Measurements from ENCODE around the gene PFDN5.
A peak's percentile ranks its signal among the peaks of the same experiment; 100 is the strongest.

The PFDN5 gene

DNA sequence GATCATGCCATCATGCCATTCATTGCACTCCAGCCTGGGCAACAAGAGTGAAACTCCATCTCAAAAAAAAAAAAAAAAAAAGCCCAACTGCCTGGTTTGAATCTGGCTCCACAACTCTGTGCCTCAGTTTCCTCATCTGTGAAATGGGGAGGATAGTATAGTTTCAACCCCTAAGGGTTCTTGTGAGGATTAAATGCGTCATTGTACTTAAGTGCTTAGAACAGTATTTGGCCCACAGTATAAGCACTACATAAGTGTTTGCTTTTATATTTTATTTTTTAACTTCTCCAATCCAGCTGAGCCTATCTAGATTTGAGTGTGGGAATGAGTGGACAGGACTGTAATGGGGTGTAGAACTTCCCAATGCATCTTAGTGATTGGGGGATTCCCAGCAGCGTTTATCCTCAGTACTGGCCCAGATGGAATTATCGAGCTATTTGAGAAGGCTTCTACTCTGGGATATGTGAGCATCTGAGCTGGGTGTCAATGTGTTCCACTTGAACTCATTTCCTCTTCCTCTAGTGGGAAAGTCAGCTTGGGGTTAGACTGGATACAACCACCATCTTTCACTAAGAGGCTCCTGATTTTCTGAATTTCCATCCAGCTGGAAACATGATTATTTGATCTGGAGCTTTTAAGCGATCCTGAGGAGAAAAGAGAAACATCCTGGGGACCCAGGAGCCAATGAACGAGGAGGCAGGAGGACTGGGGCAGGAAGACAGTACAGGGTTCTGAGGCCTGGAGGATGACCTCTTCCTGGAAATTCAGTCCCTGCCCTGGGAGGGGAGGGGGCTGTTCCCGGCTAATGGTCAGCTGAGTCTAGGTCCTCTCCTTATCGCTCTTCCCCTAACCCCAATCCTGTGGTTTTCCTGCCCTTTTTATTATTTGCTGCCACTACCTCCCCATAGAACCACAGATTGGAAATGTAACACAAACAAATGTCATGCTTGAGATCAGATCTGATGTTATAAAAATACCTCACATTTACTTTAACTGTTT is 36.5 kb upstream of the PFDN5 start:
- no peak overlapping the region for H3K27ac ChIP-seq
- TF ChIP-seq ZFX (IDR thresholded peaks at IDR 0.05), result no peak
- TF ChIP-seq, protein P1, sequence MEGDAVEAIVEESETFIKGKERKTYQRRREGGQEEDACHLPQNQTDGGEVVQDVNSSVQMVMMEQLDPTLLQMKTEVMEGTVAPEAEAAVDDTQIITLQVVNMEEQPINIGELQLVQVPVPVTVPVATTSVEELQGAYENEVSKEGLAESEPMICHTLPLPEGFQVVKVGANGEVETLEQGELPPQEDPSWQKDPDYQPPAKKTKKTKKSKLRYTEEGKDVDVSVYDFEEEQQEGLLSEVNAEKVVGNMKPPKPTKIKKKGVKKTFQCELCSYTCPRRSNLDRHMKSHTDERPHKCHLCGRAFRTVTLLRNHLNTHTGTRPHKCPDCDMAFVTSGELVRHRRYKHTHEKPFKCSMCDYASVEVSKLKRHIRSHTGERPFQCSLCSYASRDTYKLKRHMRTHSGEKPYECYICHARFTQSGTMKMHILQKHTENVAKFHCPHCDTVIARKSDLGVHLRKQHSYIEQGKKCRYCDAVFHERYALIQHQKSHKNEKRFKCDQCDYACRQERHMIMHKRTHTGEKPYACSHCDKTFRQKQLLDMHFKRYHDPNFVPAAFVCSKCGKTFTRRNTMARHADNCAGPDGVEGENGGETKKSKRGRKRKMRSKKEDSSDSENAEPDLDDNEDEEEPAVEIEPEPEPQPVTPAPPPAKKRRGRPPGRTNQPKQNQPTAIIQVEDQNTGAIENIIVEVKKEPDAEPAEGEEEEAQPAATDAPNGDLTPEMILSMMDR (conservative IDR thresholded peaks at IDR 0.05), result no peak

DNA sequence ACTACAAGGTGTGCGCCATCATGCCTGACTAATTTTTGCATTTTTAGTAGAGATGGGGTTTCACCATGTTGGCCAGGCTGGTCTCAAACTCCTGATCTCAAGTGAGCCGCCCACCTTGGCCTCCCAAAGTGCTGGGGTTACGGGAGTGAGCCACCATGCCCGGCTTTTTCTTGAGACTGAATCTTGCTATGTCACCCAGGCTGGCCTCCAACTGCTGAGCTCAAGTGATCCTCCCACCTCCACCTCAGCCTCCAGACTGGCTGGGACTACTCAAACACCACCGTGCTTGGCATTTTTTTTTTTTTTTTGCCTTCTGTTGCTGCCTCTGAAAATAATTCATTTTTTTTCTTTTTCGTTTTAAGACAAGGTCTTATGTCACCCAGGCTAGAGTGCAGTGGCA is 35.5 kb upstream of the PFDN5 start:
- TF ChIP-seq ZFX (IDR thresholded peaks at IDR 0.05), result no peak
- TF ChIP-seq, protein P1 (conservative IDR thresholded peaks at IDR 0.05), result no peak

DNA sequence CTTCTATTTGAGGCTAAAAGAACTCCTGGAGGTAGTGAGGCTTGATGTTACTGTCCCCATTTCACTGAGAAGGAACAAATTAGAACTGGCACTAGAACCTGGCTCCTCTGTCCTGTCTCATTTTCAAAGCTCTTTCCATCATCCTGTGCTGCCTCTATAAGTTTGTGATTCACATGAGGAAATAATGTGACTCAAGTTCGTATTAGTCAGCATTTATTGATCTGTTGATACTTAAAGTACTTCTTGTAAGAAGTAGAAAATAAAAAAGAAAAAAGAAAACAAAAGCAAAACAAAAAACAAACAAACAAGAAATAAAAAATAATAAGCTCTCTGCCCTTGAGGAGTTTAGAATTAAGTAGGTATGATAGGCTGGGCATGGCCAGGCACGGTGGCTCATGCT is 29.6 kb upstream of the PFDN5 start:
- TF ChIP-seq, protein P1 (conservative IDR thresholded peaks at IDR 0.05), result no peak
- TF ChIP-seq ZFX (IDR thresholded peaks at IDR 0.05), result no peak
- H3K27ac ChIP-seq, result no peak overlapping the region

More for the DNA sequence above, 35.5 kb upstream of the PFDN5 start:
- no peak overlapping the region for H3K27ac ChIP-seq

DNA sequence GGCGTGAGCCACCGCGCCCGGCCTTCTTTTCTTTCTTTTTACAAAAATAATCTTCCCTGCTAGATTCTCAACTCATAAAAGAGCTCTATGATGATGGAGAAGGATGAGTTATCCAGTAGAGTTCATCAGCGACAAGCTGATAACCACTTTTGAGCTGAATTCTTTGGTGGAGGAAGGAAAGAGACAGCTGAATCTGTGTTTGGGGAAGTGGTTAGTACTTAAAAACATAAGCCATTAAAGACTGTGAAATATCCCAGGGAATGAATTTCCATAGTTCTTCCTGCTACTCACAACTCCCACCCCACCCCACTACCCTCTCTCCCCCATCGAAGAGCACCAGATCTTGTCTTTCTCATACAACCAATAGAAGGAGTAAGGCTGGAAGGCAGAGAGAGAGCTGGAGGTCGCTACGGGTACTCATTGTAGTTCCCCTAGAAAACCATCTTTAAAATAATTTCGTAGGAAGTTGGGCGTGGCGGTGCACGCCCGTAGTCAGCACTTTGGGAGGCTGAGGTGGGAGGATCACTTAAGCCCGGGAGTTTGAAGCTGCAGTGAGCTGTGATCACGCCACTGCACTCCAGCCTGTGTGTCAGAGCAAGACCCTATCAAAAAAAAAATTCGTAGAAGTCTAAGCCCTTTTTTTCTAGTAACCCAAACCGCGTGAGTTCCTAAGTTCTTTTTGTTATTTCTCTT is 27.9 kb upstream of the PFDN5 start:
- TF ChIP-seq, protein P1 (conservative IDR thresholded peaks at IDR 0.05), result no peak
- TF ChIP-seq ZFX (IDR thresholded peaks at IDR 0.05), result no peak
- H3K27ac ChIP-seq, result peak overlapping the region; percentile 79

DNA sequence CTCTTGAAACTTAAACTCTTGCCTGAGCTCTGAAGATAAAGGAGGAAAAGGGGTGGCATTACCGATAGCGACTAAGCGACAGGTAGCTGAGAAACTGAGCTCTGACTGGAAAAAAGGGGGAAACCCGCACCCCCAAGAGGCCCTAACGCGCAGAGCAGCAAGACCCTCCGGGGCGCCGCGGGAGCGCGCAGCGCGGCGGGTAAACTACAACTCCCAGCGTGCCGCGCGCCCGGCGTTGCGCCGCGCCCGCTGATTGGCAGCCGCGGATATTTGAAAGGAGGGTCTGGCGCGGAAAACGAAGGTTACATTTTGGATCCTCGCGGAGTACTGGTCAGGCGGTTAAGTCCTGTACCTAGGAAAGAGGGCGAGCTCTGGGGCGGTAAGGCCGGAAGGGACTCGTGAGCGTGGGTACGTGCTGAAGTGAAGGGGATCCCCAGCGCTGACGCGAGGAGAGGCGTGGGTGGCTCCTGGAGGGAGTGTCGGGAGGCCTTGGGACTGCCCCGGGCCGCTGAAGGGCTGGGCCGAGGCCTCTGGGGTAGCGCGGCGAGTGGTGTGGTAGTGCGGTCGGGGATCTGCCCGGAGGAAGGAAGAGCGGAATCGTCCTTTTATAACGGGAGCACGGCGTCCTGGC is 27.2 kb upstream of the PFDN5 start, which contains the start of gene ESPL1:
ESPL1 (plus strand) TSS at position 301 of the 631 bp plus-strand sequence. CDS start 468 bp downstream, outside the sequence.
- peak within 1 kb of the TSS; percentile 79 for H3K27ac ChIP-seq
- TF ChIP-seq, protein P1 (conservative IDR thresholded peaks at IDR 0.05), result no peak
- peak; percentile 89; the same call in 1 of the 2 replicates for TF ChIP-seq ZFX (IDR thresholded peaks at IDR 0.05)

DNA sequence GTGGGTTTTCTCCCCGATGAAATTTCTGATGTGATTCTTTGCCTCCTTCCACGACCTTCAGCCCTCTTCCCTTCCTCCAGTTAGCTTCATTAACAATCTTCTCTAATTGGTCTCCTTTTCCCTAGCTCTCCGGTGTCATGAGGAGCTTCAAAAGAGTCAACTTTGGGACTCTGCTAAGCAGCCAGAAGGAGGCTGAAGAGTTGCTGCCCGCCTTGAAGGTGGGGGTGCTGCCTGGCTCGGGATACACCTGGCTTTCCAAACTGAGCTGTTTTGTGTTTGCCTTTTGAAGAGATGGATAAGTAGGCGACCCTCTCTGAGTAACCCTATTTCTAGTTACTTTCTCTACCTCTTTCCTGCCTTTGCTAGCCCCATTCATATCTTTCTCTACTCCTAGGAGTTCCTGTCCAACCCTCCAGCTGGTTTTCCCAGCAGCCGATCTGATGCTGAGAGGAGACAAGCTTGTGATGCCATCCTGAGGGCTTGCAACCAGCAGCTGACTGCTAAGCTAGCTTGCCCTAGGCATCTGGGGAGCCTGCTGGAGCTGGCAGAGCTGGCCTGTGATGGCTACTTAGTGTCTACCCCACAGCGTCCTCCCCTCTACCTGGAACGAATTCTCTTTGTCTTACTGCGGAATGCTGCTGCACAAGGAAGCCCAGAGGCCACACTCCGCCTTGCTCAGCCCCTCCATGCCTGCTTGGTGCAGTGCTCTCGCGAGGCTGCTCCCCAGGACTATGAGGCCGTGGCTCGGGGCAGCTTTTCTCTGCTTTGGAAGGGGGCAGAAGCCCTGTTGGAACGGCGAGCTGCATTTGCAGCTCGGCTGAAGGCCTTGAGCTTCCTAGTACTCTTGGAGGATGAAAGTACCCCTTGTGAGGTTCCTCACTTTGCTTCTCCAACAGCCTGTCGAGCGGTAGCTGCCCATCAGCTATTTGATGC is 26.4 kb upstream of the PFDN5 start:
- peak overlapping the region; percentile 79 for H3K27ac ChIP-seq
- TF ChIP-seq ZFX (IDR thresholded peaks at IDR 0.05), result peak; percentile 35; the same call in 1 of the 2 replicates
- TF ChIP-seq, protein P1 (conservative IDR thresholded peaks at IDR 0.05), result no peak
